Hematopoietic multipotent progenitor cell treated with erythropoietin and hydrocortisone succinate and interleukin-3 and kit ligand, for 6 days (in vitro differentiated cells): Measurements from ENCODE around the gene CPEB4.

Source experiments
- DNase-seq: peaks from one replicate; pipeline ENCODE4 v3.0.0-alpha.2; 2015

The CPEB4 gene

DNA sequence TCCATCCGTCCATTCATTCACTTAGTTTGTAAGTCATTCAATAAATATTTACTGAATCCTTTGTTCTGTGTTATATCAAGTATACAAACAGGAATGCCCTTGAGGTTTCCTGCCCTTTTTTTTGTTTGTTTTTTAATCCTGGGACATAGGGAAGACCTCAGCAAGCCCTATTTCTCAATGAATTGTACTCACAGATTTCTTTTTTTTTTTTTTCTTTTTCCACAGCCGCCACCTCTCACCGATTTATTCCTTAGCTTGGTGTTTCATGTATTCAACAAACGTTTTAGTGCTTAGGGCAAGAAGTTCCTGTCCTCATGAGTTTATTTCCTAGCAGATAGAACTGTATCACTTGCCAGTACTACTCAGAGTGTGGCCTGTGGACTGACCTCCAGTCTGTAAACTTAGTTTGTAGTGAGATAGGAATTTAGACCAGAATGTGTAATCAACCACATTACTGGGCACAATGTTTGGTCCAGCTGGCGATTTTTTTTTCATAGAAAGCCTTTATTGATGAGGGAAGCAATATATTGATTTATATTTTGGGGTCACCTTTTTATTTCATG, 65.5 kb downstream of the CPEB4 start:
- no peak for DNase-seq

DNA sequence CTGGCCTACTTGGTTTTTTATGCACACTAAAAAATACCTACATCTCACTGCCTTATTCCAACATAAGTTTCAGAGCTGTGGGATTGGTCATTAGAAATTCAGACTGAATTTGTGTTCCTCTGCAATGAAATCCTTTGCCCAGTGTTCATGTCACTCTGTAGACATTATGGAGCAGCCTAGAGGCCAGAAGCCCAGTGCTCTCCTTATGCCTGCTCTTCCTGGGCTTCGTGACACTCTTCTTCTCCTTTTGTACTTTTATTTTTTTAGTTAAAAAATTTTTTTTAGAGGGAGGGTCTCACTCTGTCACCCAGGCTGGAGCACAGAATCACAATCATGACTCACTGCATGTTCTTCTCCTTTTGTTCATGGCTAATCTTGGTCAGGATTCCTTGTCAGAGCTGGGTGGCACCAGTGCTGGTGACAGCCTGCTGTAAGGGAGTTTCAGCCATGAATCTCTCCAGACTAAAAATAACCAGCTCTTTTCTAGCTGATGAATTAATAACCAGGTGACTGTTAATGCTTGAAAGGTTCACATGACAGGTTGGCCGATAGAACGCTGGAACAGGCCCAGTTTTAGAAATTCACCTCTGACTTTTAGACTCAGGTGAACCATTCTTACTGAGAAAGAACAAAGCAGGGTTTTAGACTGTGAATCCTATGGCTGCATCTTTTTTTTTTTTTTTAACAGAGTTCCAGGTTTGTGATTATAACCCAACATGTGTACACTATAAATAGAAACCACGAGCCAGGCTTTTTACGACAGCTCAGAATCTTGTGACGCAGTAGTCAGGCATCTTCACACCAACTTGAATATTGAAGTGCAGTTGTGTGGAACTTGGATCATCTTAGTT, 66.7 kb downstream of the CPEB4 start:
- DNase-seq: no peak

DNA sequence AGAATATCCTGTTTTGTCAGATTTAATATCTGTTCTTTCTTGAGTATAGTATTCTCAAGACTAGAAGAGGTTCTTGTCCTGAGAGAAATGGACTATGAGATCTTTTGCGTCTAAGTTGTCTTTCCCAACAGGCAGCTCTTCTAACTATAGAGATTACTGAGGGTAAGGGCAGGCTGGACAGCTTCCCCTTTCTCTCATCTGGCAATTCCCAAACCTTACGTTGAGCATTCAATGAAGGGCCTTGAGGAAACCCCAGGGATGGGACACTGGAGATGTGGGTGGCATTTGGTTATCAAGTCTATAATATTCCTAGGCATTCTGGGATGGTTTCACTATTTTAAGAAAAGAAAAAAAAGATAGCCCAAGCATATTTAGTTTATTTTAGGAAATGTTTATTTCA, 72.8 kb downstream of the CPEB4 start:
- no peak for DNase-seq

DNA sequence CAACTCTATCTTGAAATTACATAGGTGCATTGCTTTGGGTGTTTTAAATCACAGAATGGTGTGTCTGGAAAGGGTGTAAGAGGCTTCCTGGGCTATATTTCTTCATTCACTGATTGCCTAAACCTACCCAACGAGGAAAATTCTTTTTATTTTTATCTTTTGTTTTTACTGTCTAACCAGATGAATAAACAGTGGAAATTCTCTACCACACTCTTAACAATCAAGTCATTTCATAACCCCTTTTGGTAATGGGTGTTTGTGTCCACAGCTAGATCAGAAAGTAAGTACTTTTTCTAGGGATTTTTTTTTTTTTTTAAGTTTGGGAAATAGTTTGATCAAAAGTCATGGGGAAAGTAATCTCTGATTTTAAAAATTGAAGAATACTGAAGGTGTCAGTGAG, 73.3 kb downstream of the CPEB4 start:
- no peak for DNase-seq

DNA sequence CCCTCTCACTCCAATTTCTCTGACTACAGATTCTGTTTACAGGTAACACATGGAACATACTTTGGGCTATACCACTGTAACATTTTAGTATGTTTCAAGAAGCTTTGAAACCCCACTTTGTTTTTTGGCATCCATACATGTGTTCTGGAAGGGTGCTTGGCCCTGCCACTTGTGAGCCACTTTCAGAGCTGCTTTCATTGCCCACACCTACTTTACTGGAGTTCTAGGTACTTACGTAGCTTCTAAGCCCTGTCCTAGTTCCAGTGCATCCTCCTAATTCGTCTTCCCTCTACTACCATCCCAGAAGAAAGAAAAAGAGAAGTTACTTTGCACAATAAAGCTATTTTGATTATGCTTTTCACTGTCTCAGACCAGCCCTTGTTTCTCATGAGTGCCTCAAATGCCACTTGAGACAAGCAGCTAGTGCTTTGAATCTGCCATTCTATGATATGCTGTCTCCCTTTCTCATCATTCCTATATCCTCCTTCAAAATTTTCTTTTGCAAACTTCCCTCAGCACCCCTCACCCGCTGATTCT, 74.4 kb downstream of the CPEB4 start:
- no peak for DNase-seq

DNA sequence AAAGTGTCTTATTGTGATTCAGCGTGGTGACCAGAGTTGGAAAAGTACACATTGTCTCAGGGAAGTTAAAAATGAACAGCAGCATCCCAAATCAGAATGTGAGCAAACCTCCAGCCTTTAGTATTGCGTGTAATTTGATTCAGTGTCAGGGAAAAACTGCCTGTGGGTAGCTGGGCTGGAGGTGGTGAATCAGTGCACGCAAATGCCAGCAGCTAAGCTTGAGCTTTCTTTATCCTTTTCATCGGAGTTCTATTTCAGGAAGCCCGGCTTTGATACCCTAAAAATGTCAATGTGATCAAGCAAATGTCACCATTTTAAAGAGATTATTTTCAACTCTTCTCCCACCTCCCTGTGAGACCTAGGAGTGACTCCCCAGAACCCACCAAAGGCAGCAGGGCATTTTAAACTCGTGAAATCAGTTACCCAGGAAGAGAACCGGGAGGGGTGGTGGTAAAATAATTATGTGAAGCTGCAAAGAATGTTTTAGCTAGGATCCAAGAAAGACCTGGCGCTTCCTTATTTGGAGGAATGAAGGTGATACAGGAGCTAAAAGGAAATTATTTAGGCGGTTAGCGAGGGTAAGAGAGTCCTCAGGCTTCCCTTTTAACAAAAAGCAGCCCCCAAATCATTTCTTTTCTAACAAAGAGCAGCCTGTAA, 75.2 kb downstream of the CPEB4 start:
- DNase-seq: no peak

DNA sequence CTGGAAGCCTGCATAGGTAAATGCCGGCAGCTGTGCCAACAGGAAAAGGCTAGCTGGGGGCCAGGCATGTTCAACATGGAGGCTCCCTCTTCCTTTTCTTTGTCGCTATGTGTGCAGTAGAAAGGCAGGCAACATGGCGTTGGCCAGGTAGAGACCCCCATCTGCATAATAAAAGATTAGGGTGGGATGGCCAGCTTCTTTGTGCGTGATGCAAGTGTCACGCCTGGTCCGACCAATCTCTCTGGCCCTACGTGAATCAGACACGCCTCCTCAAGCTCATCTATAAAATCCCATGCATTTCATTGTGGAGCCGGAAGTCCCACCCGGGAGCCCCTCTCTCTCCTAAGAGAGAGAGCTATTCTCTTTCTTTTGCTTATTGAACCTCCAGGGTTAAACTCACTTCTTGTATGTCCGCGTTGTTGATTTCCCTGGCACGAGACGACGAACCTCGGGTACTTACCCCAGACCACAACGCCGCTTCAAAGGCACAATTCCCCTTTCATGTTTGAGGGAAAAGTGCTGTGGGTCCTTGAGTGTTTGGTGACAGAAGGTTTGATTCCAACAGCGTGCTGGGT, 75.8 kb downstream of the CPEB4 start:
- no peak for DNase-seq

DNA sequence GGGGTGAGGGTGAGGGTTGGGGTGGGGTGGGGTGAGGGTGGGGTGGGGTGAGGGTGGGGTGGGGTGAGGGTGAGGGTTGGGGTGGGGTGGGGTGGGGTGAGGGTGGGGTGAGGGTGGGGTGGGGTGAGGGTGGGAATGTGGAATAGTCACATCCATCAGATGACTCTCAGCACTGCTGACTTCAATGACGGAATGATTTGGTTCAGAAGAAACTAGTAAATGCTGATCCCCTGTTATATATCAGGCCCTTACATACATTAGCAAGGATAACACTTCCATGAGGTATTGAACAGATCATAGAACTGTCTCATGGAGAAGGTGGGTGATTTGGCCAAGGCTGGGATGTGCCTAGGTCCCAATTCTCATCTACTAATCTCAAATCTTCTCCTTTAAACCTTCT, 76.4 kb downstream of the CPEB4 start:
- no peak for DNase-seq

DNA sequence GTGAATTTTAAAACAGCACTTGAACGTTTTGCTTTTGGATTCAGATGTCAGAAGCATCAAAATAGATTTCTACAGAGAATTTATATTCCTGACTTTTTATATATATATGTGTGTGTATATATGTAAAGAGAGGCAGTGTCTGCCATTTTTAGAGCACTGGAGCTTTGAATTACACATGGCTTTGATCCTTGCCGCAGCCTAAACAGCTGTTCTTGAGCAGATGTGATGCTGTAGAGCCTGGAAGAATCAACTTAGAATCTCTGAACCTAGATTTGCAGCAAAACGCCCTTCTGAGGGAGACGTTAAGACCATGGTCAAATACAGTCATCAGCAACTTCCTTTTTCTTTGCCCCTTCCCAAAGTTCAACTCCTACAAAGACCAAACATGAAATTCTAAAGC, 79.1 kb downstream of the CPEB4 start:
- no peak for DNase-seq

DNA sequence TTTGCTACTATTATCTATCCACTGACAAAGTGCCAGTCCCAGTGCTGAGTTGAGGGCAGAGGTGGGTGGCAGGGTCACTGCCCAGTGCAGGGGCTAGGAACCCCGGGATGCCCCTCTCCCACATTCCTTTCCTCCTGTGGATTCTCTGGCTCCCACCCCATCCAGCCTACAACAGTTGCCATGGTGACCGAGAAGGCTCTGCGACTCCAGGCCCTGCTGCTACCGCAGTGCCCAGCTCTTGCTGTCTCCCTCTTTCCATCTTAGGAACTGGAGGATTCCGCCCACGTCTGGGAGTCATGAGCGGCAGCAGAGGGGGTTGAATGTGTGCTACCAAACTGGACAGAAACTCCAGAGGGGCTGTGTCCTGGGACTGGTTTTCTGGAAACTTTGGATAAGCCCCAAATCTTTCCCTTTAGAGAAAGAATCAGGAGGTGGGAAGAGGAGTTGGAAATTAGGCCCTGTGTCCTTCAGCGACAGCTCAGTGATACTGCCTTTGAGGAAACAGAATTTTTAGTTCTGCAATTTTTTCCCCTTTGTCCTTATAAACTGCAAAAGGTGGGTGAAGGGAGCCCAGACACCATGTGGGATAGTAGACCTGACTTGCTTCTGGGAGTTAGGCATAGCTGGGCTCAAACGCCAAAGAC, 80.1 kb downstream of the CPEB4 start:
- no peak for DNase-seq

DNA sequence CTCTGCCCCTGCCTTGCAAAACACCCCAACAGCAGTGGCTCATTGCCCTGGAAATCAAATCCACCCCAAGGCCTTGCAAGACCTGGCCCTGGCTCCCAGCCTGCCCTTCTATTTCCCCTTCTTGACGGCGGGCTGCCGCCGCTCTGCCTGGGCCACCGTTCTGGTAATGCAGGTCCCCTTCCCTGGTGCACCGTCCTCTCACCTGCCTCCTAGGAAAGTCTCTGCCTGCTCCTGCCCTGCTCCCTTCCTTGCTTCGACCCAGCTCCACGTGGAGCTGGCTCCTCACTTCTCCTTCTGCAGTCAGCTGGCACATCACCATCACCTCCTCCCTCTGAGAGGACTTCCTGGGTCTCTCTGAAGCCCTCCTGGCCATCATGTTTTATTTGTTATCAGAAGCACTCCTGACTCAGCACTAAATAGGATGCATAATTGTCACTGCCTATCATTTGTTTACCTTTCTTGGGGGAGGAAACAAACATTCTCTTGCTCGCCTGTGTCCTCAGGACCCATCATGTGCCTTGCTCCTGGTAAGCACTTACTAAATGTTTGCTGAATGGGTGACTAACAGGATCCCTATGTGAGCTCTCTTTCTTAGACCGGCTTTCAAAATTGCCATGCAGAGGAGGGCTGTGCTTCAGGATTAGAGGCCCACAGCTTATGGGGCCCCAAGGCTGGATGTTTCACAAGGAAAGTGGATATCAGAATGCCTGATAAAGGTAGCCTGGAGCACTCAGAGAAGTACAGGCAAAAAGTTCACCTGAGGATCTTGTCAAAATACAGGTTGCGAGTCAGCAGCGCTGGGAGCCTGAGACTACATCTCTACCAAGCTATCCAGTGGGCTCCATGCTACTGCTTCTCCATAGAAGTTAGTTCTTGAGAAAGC, 81.3 kb downstream of the CPEB4 start:
- peak; percentile 6 for DNase-seq

DNA sequence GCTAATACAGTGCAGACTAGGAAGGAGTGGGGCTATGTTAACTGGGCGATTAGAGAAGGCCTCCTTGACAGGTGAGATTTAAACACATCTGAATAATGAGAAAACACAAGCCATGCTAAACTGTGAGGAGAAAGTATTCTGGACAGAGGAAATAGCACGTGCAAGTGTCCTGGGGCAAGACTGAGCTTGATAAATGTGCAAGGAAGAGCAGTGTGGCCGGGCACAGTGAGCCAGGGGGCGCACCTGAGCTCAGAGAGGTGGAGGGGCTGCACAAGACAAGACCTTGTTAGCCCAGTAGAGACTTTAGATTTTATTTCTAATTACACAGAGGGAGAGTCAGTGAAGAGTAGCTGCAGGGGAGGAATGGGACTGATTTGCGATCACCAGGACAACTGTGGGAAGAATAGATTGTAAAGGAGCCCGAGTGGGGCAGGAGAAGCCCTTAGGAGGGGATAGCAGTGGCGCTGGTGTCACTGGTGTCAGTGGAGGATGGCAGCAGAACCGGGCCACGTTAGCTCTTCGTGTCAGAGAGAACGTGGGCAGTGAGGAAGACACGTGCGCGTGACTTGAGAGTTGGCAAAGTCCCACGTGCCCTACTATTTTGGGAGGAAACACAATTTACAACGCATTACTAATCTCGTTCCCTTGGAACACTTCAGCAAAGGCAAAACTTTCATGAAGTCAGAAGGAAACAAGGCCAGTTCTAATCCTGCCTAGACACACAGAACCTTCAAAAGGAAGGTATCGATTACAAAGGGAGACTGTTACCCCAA, 82.9 kb downstream of the CPEB4 start:
- peak; percentile 8 for DNase-seq

DNA sequence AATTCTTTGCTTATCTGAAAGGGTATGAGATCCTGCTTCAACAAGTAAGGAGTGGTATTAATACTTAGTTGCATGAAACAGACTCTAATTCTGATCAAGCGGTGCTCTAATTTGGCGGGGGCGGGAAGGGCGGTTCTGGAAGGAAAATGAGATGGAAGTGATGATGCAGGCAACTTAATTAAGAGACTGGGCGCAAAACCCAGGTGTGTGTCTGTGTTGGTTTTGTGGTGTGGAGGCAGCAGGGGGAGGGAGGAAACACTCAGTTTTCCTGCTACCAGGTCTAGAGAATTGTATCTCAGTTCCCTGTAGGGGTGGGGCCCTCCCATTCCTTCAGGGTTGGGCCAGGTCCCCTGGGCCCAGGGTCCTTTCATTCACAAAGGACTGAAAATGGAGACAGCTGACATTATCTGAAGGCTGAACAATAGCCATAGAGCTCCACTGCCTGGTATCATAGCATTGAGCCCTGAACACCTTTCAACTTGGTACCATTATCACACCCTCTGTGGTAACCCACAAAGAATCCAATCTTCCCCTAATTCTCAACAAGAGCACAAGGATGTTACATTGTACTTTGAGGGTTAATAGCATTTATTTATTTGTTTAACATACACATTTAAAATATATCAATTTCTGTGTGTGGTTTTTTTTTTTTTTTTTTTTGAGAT, 83.7 kb downstream of the CPEB4 start:
- DNase-seq: peak; percentile 75

DNA sequence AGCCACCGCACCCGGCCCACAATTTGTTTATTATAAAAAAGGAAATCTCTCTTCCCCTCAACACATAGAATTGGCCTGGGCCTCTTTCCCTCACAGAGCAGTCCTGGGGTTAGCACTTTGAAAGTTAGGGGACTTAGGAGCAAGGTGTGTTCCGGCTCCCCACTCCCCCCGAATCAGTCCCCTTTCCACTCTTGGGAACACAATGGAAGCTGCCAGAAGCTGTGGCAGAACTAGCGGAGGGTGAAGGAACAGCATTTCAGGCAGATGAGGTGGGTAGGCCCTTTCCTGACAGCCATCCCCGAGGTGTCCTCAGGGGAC, 84.4 kb downstream of the CPEB4 start:
- no peak for DNase-seq

DNA sequence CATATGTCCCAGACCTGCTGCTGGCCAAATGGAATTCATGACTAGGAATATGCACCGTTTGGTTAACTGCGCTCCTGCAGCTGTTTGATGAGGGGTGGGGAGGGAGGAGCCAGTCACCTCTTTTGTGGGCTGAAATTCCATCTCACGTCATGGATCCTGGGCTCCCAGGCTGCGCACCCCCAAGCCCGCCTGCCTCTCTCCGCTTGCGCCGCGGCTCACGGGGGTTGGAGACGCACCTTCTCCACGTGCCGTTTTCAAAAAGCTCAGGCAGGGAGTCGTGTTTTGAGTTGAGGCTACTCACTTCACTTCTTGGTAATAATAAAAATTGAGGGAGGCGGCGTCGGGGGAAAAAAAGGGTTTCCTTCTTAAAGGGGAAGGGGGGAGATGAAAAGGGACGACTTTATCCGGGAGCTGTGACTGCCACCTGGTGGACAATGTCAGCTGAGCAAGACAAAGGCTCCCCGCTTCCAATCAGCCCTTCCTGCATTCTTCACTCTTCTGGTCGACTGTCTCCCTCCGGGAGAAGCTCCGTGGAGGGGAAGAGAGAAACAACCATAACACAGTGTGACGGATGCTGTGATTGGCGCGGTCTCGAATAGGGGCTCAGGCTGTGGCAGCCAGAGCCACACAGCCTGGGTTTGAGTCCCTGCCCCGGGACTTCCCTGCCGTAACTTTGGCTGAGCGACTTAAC, 84.9 kb downstream of the CPEB4 start:
- DNase-seq: peak; percentile 89

DNA sequence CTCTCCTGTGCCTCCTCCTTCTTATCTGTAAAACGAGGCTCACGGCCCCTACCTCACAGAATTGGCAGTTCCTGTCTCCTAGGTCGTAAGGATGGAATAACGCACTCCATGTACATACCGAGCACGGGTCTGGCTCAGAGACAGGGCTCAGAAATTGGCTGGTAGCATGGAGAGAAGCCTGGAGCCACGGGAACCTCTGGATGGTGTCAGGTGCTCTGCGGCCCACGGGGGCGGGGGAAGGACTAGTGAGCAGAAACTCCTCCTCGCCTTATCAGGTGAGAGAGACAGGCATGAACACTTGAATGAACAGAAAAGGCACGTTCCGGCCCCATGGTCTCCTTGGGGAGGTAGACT, 85.4 kb downstream of the CPEB4 start:
- no peak for DNase-seq

DNA sequence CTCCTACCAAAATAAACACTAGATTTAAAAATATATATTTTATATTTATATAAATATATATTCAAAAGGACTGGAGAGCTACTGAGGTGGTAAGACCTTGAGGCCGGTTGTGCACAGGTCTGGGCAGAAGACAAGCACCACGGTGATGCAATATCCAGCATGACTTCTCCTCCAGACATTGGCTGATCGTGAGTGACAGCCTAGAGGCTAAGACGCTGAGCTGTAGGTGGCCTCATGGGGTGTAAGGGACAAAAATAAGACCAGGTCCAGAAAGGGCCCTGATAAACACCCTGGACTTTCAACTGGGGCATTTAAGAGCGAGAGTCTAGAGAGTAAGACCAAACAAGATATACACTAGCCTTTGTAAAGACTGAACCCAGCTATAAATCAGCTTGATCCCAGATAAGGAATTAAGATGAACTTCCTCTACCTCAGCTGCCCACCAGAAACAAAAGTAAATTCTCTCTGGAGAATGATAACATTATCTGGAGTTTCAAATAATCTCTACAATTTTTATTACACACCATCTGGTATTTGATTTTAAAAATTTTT, 86.6 kb downstream of the CPEB4 start:
- DNase-seq: no peak

DNA sequence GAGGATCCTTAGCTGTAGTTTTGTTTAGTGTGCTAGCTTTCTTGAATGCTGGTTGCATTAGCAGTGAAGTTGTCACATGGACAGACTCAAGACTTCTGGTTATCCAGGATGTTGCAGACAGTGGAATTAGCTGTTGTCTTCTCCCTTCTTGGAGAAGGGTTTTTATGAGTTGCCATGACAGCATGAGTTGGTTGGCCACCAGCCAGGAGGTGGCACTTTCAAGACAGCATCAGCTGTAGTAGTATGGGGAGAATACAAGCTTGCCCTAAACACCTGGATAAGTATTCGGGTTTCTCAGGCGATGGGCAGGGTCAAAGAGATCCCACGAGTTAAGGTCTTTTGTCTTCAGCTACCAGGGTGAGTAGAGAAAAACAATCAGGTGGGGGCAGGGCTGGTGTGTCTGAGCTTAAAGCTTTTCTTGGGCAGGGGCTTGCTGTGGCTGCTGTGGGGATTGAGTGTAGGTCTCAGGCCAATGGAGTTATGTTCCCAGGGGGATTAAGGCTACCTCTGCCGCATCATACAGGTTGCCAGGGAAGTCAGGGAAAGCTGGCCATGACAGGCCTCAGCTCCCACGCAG, 93.1 kb downstream of the CPEB4 start:
- DNase-seq: no peak

DNA sequence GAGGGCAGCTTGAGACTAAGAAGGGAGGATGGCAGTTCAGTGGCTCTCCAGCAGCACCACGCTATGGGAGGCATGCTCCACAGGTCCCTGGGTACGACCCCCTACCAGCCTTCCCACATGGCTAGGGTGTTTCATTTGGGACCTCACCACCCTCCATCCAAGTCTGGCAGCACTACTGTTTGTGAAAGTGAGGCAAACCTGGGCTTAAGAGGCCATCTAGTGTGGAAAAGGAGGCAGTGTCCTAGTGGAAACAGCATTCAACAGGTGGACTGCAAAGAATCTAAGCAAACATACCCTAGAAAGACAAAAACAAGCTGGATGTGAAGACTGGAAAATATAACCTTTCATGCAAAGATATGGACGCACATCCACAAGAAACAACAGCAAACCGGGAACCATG, 96.1 kb downstream of the CPEB4 start:
- peak; percentile 31 for DNase-seq
